Esophagus mucosa (tissue), 1 donor: ENCODE data around the gene CDC42EP3. TPM values are rescaled to one million over a fixed set of nuclear protein-coding genes. Genes with fewer than 3 reads are reported as not detected.
A peak's percentile ranks its signal among the peaks of the same experiment; 100 is the strongest.

Experiments used
- ATAC-seq: fragments of 200-7000 bp; cut with Tn5 transposase; one replicate; pipeline ENCODE4 v1.9.1; 2020
- total RNA-seq: library from RNA; stranded (reverse); gene quantifications from one replicate; pipeline ENCODE4 v1.2.4, GENCODE V29; 2023
- donor health status: DM: yes; HTN: yes; CAD: no.

CDC42EP3 gene
- total RNA-seq, 1 donor from 2014 or later = 5.9 TPM

GRCh38 chr2:37617119-37617892 is 54.1 kb downstream of the CDC42EP3 start:
- ATAC-seq = no peak

GRCh38 chr2:37616677-37617005 is 54.8 kb downstream of the CDC42EP3 start:
- ATAC-seq = peak; percentile 25

- ATAC-seq = peak; percentile 63
These were observed 55.4 kb downstream of the CDC42EP3 start for GRCh38 chr2:37615804-37616676.

GRCh38 chr2:37614061-37614738 is 57.2 kb downstream of the CDC42EP3 start:
- ATAC-seq = no peak

- no peak for ATAC-seq
These were observed 59.1 kb downstream of the CDC42EP3 start for GRCh38 chr2:37612382-37612781.

GRCh38 chr2:37610638-37611289 is 60.7 kb downstream of the CDC42EP3 start:
- no peak for ATAC-seq

- ATAC-seq = no peak
These were observed 61.7 kb downstream of the CDC42EP3 start for GRCh38 chr2:37609782-37610181.

- ATAC-seq = no peak
These were observed 66.7 kb downstream of the CDC42EP3 start for GRCh38 chr2:37604716-37605115.

GRCh38 chr2:37602702-37603101 is 68.7 kb downstream of the CDC42EP3 start:
- no peak for ATAC-seq

GRCh38 chr2:37602040-37602439 is 69.4 kb downstream of the CDC42EP3 start:
- ATAC-seq = no peak

- ATAC-seq = no peak
These were observed 69.9 kb downstream of the CDC42EP3 start for GRCh38 chr2:37601569-37601968.

- no peak for ATAC-seq
These were observed 70.7 kb downstream of the CDC42EP3 start for GRCh38 chr2:37600735-37601134.

- ATAC-seq = no peak
These were observed 71.5 kb downstream of the CDC42EP3 start for GRCh38 chr2:37599688-37600525.

GRCh38 chr2:37593694-37594093 is 77.7 kb downstream of the CDC42EP3 start:
- ATAC-seq = no peak

GRCh38 chr2:37593024-37593423 is 78.4 kb downstream of the CDC42EP3 start:
- ATAC-seq = no peak
